Measurements from ENCODE around the gene MACROD1.

DNA sequence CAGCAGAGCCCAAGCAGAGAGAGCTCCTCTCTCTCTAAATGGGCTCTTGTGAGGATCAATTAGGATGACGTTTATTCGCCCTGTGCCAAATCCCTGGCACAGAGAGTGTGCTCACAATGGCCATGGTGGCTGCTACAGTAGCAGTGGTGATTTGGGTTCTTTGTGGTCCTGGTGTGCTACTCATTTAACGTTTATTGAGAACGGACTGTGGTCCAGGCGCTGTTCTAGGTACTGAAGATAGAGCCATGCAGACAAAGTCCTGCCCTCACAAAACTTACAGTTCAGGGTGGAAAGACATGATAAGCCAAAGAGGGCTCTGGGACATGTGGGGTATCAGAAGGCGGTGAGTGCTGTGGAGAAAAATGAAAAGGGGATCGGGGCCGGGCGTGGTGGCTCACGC lies 174.4 kb downstream of the MACROD1 start:
- TF ChIP-seq, protein P1, sequence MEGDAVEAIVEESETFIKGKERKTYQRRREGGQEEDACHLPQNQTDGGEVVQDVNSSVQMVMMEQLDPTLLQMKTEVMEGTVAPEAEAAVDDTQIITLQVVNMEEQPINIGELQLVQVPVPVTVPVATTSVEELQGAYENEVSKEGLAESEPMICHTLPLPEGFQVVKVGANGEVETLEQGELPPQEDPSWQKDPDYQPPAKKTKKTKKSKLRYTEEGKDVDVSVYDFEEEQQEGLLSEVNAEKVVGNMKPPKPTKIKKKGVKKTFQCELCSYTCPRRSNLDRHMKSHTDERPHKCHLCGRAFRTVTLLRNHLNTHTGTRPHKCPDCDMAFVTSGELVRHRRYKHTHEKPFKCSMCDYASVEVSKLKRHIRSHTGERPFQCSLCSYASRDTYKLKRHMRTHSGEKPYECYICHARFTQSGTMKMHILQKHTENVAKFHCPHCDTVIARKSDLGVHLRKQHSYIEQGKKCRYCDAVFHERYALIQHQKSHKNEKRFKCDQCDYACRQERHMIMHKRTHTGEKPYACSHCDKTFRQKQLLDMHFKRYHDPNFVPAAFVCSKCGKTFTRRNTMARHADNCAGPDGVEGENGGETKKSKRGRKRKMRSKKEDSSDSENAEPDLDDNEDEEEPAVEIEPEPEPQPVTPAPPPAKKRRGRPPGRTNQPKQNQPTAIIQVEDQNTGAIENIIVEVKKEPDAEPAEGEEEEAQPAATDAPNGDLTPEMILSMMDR (IDR thresholded peaks at IDR 0.05): no peak
- TF ChIP-seq POLR2A (IDR thresholded peaks at IDR 0.05) (no peak), POLR2AphosphoS5 (IDR thresholded peaks at IDR 0.05) (no peak)

All from prostate gland (tissue), 2 donors.